ENCODE data around the gene CTSH. TPM values are rescaled to one million over a fixed set of nuclear protein-coding genes. Genes with fewer than 3 reads are reported as not detected.

Gene CTSH
- total and polyA plus RNA-seq, 2 experiments from 2014 or later, result 1.7 to 5.2 TPM

- H4K20me1 ChIP-seq (ENCODE audit: insufficient read depth), result no peaks in the 10 kb centered on the region
- WGBS, 2 experiments (ENCODE audit: low coverage in 1 of 2, low lambda C conversion rate in 2 of 2, missing lambda C conversion rate in 2 of 2), result 96 to 97% methylated on average over 7 of the region's 7 CpGs
- in situ Hi-C loops (cut with MboI), result no loop called here
Measured at GRCh38 chr15:78923015-78923414, 21.8 kb downstream of the CTSH start.

GRCh38 chr15:78922527-78922926 lies 22.3 kb downstream of the CTSH start:
- in situ Hi-C loops (cut with MboI), result no loop called here
- 76 to 80% methylated on average over 7 of the region's 7 CpGs for WGBS, 2 experiments (ENCODE audit: low coverage in 1 of 2, low lambda C conversion rate in 2 of 2, missing lambda C conversion rate in 2 of 2)
- TF ChIP-seq EZH2phosphoT487 (IDR thresholded peaks at IDR 0.05; ENCODE audit: insufficient read depth, low read depth), result no peak
- no peak for TF ChIP-seq EZH2 (IDR thresholded peaks at IDR 0.05; ENCODE audit: insufficient read depth, poor library complexity, severe bottlenecking)

More at GRCh38 chr15:78923015-78923414, 21.8 kb downstream of the CTSH start:
- no peaks in the 10 kb centered on the region for H3K4me1 ChIP-seq (ENCODE audit: insufficient read depth)
- peaks cover 8% of the 10 kb centered on the region for H3F3A ChIP-seq (ENCODE audit: insufficient read depth)
- no peak overlapping the region for H3K4me2 ChIP-seq (ENCODE audit: unreplicated experiment)
- no peak overlapping the region for H3K4me3 ChIP-seq
- H3K9me2 ChIP-seq (ENCODE audit: insufficient read depth), result no peaks in the 10 kb centered on the region
- DNase-seq, result no peak
- no peak overlapping the region for H3K27ac ChIP-seq
- H3K27me3 ChIP-seq (replicated peaks; ENCODE audit: insufficient read depth), result no peaks in the 10 kb centered on the region
- no peak for TF ChIP-seq EZH2phosphoT487 (IDR thresholded peaks at IDR 0.05; ENCODE audit: insufficient read depth, low read depth)
- TF ChIP-seq EZH2 (IDR thresholded peaks at IDR 0.05; ENCODE audit: insufficient read depth, poor library complexity, severe bottlenecking), result no peak
- H3K9me3 ChIP-seq (ENCODE audit: low read depth), result no peaks in the 10 kb centered on the region
- peaks cover 53% of the 10 kb centered on the region; the same call in 1 of the 2 replicates for H3K36me3 ChIP-seq (ENCODE audit: low read depth)
- no peak overlapping the region for H2AFZ ChIP-seq
- H3K79me2 ChIP-seq (ENCODE audit: insufficient read depth), result peaks cover 22% of the 10 kb centered on the region
- H3K9ac ChIP-seq, result no peak overlapping the region

GRCh38 chr15:78921940-78922339 lies 22.9 kb downstream of the CTSH start:
- no peak overlapping the region for H3K9ac ChIP-seq
- no peaks in the 10 kb centered on the region for H3K9me3 ChIP-seq (ENCODE audit: low read depth)
- peaks cover 2% of the 10 kb centered on the region for H3K4me1 ChIP-seq (ENCODE audit: insufficient read depth)
- H3K27me3 ChIP-seq (replicated peaks; ENCODE audit: insufficient read depth), result no peaks in the 10 kb centered on the region
- no peak overlapping the region for H2AFZ ChIP-seq
- DNase-seq, result no peak
- no peak overlapping the region for H3K4me2 ChIP-seq (ENCODE audit: unreplicated experiment)
- no peak overlapping the region for H3K4me3 ChIP-seq
- peaks cover 9% of the 10 kb centered on the region for H3F3A ChIP-seq (ENCODE audit: insufficient read depth)
- in situ Hi-C loops (cut with MboI), result no loop called here
- no peaks in the 10 kb centered on the region for H3K9me2 ChIP-seq (ENCODE audit: insufficient read depth)
- H3K36me3 ChIP-seq (ENCODE audit: low read depth), result peaks cover 49% of the 10 kb centered on the region; the same call in 1 of the 2 replicates
- H3K27ac ChIP-seq, result no peak overlapping the region
- TF ChIP-seq EZH2phosphoT487 (IDR thresholded peaks at IDR 0.05; ENCODE audit: insufficient read depth, low read depth) (no peak), EZH2 (IDR thresholded peaks at IDR 0.05; ENCODE audit: insufficient read depth, poor library complexity, severe bottlenecking) (no peak)
- 94 to 96% methylated on average over 14 of the region's 14 CpGs for WGBS, 2 experiments (ENCODE audit: low coverage in 1 of 2, low lambda C conversion rate in 2 of 2, missing lambda C conversion rate in 2 of 2)
- peaks cover 1% of the 10 kb centered on the region; the same call in 1 of the 2 replicates for H4K20me1 ChIP-seq (ENCODE audit: insufficient read depth)
- H3K79me2 ChIP-seq (ENCODE audit: insufficient read depth), result peaks cover 31% of the 10 kb centered on the region

More at GRCh38 chr15:78922527-78922926, 22.3 kb downstream of the CTSH start:
- Histone ChIP-seq H3K27ac (no peak overlapping the region), H3K9me2 (ENCODE audit: insufficient read depth) (no peaks in the 10 kb centered on the region), H4K20me1 (ENCODE audit: insufficient read depth) (no peaks in the 10 kb centered on the region), H3K4me1 (ENCODE audit: insufficient read depth) (no peaks in the 10 kb centered on the region), H2AFZ (no peak overlapping the region), H3K9me3 (ENCODE audit: low read depth) (no peaks in the 10 kb centered on the region), H3K27me3 (replicated peaks; ENCODE audit: insufficient read depth) (no peaks in the 10 kb centered on the region), H3K36me3 (ENCODE audit: low read depth) (peaks cover 51% of the 10 kb centered on the region; the same call in 1 of the 2 replicates), H3K79me2 (ENCODE audit: insufficient read depth) (peaks cover 26% of the 10 kb centered on the region), H3K4me2 (ENCODE audit: unreplicated experiment) (no peak overlapping the region), H3K9ac (no peak overlapping the region), H3K4me3 (no peak overlapping the region), H3F3A (ENCODE audit: insufficient read depth) (peaks cover 8% of the 10 kb centered on the region)
- DNase-seq, result no peak

- in situ Hi-C loops (cut with MboI), result no loop called here
- Histone ChIP-seq H3K4me2 (ENCODE audit: unreplicated experiment) (no peak overlapping the region), H3K27me3 (replicated peaks; ENCODE audit: insufficient read depth) (no peaks in the 10 kb centered on the region), H3K9me2 (ENCODE audit: insufficient read depth) (no peaks in the 10 kb centered on the region), H3F3A (ENCODE audit: insufficient read depth) (peaks cover 9% of the 10 kb centered on the region; the same call in 1 of the 2 replicates), H3K79me2 (ENCODE audit: insufficient read depth) (peaks cover 33% of the 10 kb centered on the region), H2AFZ (no peak overlapping the region), H3K36me3 (ENCODE audit: low read depth) (peaks cover 49% of the 10 kb centered on the region; the same call in 1 of the 2 replicates), H3K4me1 (ENCODE audit: insufficient read depth) (peaks cover 7% of the 10 kb centered on the region), H3K27ac (no peak overlapping the region), H3K9me3 (ENCODE audit: low read depth) (no peaks in the 10 kb centered on the region), H4K20me1 (ENCODE audit: insufficient read depth) (peaks cover 4% of the 10 kb centered on the region; the same call in 1 of the 2 replicates), H3K4me3 (no peak overlapping the region), H3K9ac (no peak overlapping the region)
- no peak for DNase-seq
- TF ChIP-seq EZH2phosphoT487 (IDR thresholded peaks at IDR 0.05; ENCODE audit: insufficient read depth, low read depth) (no peak), EZH2 (IDR thresholded peaks at IDR 0.05; ENCODE audit: insufficient read depth, poor library complexity, severe bottlenecking) (no peak)
- WGBS, 2 experiments (ENCODE audit: low coverage in 1 of 2, low lambda C conversion rate in 2 of 2, missing lambda C conversion rate in 2 of 2), result 88 to 98% methylated on average over 4 to 6 of the region's 6 CpGs
Measured at GRCh38 chr15:78921517-78921916, 23.3 kb downstream of the CTSH start.

All from GM23248 (cell line).